ENCODE results near the gene SLF2.

The SLF2 gene

GRCh38 chr10:100872034-100872791 is 40.5 kb upstream of the SLF2 start:
- no peak overlapping the region for H3K4me3 ChIP-seq (ENCODE audit: low read length)
- WGBS: 53% methylated on average over 11 of the region's 11 CpGs
- peaks cover 55% of the 10 kb centered on the region for H3K27me3 ChIP-seq (ENCODE audit: insufficient read depth, low read length)
- no peak overlapping the region for H3K9ac ChIP-seq (ENCODE audit: low read depth, low read length)
- H3K27ac ChIP-seq (ENCODE audit: low read depth, low read length): no peak overlapping the region
- peaks cover 12% of the 10 kb centered on the region; the same call in 1 of the 2 replicates for H3K4me1 ChIP-seq (ENCODE audit: insufficient read depth, low read length)
- H3K9me3 ChIP-seq (ENCODE audit: insufficient read depth, low read depth, low read length): no peaks in the 10 kb centered on the region
- H3K36me3 ChIP-seq (ENCODE audit: insufficient read depth, low read length): no peaks in the 10 kb centered on the region

DNA sequence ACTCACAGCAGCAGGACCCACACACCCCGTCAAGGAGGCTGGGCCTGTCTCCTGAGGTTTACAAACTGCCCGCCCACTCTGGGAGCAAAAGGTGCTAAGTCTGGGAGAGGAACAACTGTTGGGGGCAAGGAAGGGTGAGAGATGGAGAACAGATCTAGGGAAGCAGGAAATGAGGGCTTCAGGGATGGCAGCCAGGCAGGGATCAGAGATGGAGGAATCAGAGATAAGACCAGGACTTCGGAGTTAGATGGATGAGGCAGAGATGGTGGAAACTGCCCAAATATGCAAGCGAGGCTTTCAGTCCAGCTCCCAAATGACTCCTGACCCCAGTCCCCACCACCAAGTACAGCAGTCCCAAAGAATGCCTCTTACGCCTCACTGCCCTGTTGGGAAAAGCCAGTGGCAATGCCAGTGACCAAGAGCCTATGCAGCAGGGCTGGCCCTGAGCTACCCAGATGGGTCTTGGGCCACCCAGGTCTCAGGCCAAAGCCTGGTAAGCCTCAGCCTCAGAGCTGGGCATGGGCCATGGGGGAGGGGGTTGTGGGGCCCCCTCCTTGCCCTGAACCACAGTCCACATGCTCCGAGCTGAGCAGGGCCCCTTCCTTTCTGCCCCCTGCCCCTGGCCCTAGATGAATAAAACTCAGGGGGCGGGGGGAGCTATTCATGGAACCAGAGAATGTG is 39.5 kb upstream of the SLF2 start:
- H3K9me3 ChIP-seq (ENCODE audit: insufficient read depth, low read depth, low read length): no peaks in the 10 kb centered on the region
- H3K9ac ChIP-seq (ENCODE audit: low read depth, low read length): no peak overlapping the region
- H3K27me3 ChIP-seq (ENCODE audit: insufficient read depth, low read length): peaks cover 53% of the 10 kb centered on the region
- no peaks in the 10 kb centered on the region for H3K36me3 ChIP-seq (ENCODE audit: insufficient read depth, low read length)
- 70% methylated on average over 7 of the region's 7 CpGs for WGBS
- H3K4me3 ChIP-seq (ENCODE audit: low read length): no peak overlapping the region
- peaks cover 15% of the 10 kb centered on the region for H3K4me1 ChIP-seq (ENCODE audit: insufficient read depth, low read length)
- H3K27ac ChIP-seq (ENCODE audit: low read depth, low read length): no peak overlapping the region

- no peaks in the 10 kb centered on the region for H3K36me3 ChIP-seq (ENCODE audit: insufficient read depth, low read length)
- peaks cover 15% of the 10 kb centered on the region for H3K4me1 ChIP-seq (ENCODE audit: insufficient read depth, low read length)
- no peak overlapping the region for H3K27ac ChIP-seq (ENCODE audit: low read depth, low read length)
- peaks cover 49% of the 10 kb centered on the region for H3K27me3 ChIP-seq (ENCODE audit: insufficient read depth, low read length)
- no peaks in the 10 kb centered on the region for H3K9me3 ChIP-seq (ENCODE audit: insufficient read depth, low read depth, low read length)
- no peak overlapping the region for H3K9ac ChIP-seq (ENCODE audit: low read depth, low read length)
- 54% methylated on average over 14 of the region's 14 CpGs for WGBS
- no peak overlapping the region for H3K4me3 ChIP-seq (ENCODE audit: low read length)
Observed at GRCh38 chr10:100873827-100874326, 38.9 kb upstream of the SLF2 start.

DNA sequence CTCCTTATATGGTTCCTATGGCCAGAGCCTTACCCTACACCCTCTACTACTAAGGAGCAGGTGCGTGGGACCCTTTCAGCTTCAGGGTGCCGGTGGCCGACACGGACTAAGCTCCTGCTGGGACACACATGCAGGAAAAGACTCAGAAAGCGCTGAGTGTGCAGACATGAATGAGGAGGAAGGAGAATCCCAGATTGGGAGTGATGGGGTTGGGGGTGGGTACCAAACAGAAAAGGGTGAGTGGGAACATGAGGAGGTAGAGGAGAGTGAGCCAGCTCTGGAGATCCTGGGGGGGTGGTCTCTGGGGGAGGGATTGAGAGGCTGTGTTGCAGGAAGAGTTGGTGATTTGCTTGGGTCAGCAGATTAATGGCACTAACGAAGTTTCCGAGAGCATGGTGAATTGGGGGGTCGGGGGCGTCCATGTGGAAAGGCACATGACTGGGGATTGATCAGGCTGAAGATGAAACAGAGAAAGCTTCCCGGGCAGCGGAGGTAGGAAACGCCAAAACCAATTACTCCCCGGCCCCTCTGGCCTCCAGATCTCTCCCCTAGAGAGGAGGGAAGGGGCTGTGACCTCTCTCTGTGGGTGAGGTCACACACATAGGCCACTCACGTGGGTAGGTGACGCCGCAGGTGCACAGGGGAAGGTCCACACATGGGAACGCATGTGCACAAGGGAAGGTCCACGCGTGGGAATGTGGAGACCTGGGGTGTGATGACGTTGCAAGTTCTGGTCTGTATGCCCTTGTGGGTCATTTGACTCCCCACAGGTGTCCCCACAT is 37.9 kb upstream of the SLF2 start:
- H3K9ac ChIP-seq (ENCODE audit: low read depth, low read length): no peak overlapping the region

DNA sequence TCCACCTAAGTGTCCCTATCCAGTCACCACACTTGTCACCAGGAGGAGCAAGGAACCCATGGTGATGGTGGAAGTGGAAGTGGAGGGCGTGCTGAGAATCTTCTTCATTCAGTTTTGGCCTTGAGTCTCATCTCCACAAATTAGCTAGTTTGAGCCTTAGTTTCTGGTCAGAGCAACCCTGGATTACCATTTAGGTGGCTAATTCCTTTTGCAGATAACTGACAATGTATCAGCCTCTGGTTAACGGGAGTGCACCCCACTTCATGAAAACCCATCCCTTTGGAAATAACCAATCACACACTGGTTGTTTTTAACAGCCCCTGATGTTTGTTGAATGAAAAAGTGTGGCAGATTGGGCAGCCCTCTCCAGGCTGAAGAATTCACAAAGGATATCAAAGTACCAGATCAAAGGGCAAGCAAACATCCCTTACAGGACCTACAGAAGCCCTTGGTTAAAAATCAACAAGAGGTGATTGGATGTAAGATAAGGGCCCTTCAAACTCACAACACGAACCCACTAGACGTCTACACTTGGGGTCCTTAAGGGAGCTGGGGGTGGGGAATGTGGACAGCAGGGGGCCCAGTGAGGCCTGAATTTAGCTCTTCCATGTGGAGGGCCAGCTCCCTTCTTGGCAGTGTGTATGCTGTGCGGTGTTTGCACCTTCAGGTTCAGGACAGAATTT is 37.1 kb upstream of the SLF2 start:
- peaks cover 15% of the 10 kb centered on the region for H3K4me1 ChIP-seq (ENCODE audit: insufficient read depth, low read length)
- H3K9ac ChIP-seq (ENCODE audit: low read depth, low read length): no peak overlapping the region
- no peaks in the 10 kb centered on the region for H3K36me3 ChIP-seq (ENCODE audit: insufficient read depth, low read length)
- H3K27ac ChIP-seq (ENCODE audit: low read depth, low read length): no peak overlapping the region
- H3K27me3 ChIP-seq (ENCODE audit: insufficient read depth, low read length): peaks cover 41% of the 10 kb centered on the region
- 67% methylated on average over 5 of the region's 5 CpGs for WGBS
- H3K9me3 ChIP-seq (ENCODE audit: insufficient read depth, low read depth, low read length): no peaks in the 10 kb centered on the region
- H3K4me3 ChIP-seq (ENCODE audit: low read length): no peak overlapping the region

More for the DNA sequence above, 37.9 kb upstream of the SLF2 start:
- no peaks in the 10 kb centered on the region for H3K9me3 ChIP-seq (ENCODE audit: insufficient read depth, low read depth, low read length)
- peaks cover 43% of the 10 kb centered on the region for H3K27me3 ChIP-seq (ENCODE audit: insufficient read depth, low read length)
- no peak overlapping the region for H3K4me3 ChIP-seq (ENCODE audit: low read length)
- 89% methylated on average over 18 of the region's 20 CpGs for WGBS
- H3K36me3 ChIP-seq (ENCODE audit: insufficient read depth, low read length): no peaks in the 10 kb centered on the region
- H3K4me1 ChIP-seq (ENCODE audit: insufficient read depth, low read length): peaks cover 15% of the 10 kb centered on the region
- no peak overlapping the region for H3K27ac ChIP-seq (ENCODE audit: low read depth, low read length)

- Histone ChIP-seq H3K4me1 (ENCODE audit: insufficient read depth, low read length) (peaks cover 15% of the 10 kb centered on the region), H3K36me3 (ENCODE audit: insufficient read depth, low read length) (no peaks in the 10 kb centered on the region), H3K4me3 (ENCODE audit: low read length) (no peak overlapping the region), H3K9ac (ENCODE audit: low read depth, low read length) (no peak overlapping the region), H3K27me3 (ENCODE audit: insufficient read depth, low read length) (peaks cover 29% of the 10 kb centered on the region), H3K9me3 (ENCODE audit: insufficient read depth, low read depth, low read length) (no peaks in the 10 kb centered on the region), H3K27ac (ENCODE audit: low read depth, low read length) (no peak overlapping the region)
- 73% methylated on average over 24 of the region's 24 CpGs for WGBS
Observed at GRCh38 chr10:100876585-100877460, 35.9 kb upstream of the SLF2 start.

GRCh38 chr10:100877461-100877850 is 35.3 kb upstream of the SLF2 start:
- Histone ChIP-seq H3K4me1 (ENCODE audit: insufficient read depth, low read length) (peaks cover 15% of the 10 kb centered on the region), H3K27me3 (ENCODE audit: insufficient read depth, low read length) (peaks cover 26% of the 10 kb centered on the region)
- 92% methylated on average over 11 of the region's 11 CpGs for WGBS

GRCh38 chr10:100878291-100878910 is 34.4 kb upstream of the SLF2 start:
- no peak overlapping the region for H3K27ac ChIP-seq (ENCODE audit: low read depth, low read length)
- peaks cover 13% of the 10 kb centered on the region for H3K4me1 ChIP-seq (ENCODE audit: insufficient read depth, low read length)
- WGBS: 17% methylated on average over 5 of the region's 5 CpGs
- H3K9me3 ChIP-seq (ENCODE audit: insufficient read depth, low read depth, low read length): no peaks in the 10 kb centered on the region
- H3K4me3 ChIP-seq (ENCODE audit: low read length): no peak overlapping the region
- no peaks in the 10 kb centered on the region for H3K36me3 ChIP-seq (ENCODE audit: insufficient read depth, low read length)
- peaks cover 26% of the 10 kb centered on the region for H3K27me3 ChIP-seq (ENCODE audit: insufficient read depth, low read length)
- H3K9ac ChIP-seq (ENCODE audit: low read depth, low read length): no peak overlapping the region

More at GRCh38 chr10:100877461-100877850, 35.3 kb upstream of the SLF2 start:
- H3K36me3 ChIP-seq (ENCODE audit: insufficient read depth, low read length): no peaks in the 10 kb centered on the region
- H3K4me3 ChIP-seq (ENCODE audit: low read length): no peak overlapping the region
- H3K27ac ChIP-seq (ENCODE audit: low read depth, low read length): no peak overlapping the region
- no peak overlapping the region for H3K9ac ChIP-seq (ENCODE audit: low read depth, low read length)
- H3K9me3 ChIP-seq (ENCODE audit: insufficient read depth, low read depth, low read length): no peaks in the 10 kb centered on the region

- Histone ChIP-seq H3K9ac (ENCODE audit: low read depth, low read length) (no peak overlapping the region), H3K36me3 (ENCODE audit: insufficient read depth, low read length) (no peaks in the 10 kb centered on the region), H3K4me1 (ENCODE audit: insufficient read depth, low read length) (peaks cover 3% of the 10 kb centered on the region; the same call in 1 of the 2 replicates), H3K27ac (ENCODE audit: low read depth, low read length) (no peak overlapping the region), H3K9me3 (ENCODE audit: insufficient read depth, low read depth, low read length) (no peaks in the 10 kb centered on the region), H3K4me3 (ENCODE audit: low read length) (no peak overlapping the region), H3K27me3 (ENCODE audit: insufficient read depth, low read length) (peaks cover 23% of the 10 kb centered on the region)
- 87% methylated on average over 9 of the region's 9 CpGs for WGBS
Observed at GRCh38 chr10:100879741-100880360, 32.9 kb upstream of the SLF2 start.
